ENCODE results near the gene ASIC3.

ASIC3 gene

GRCh38 chr7:151005566-151005965 is 42.8 kb upstream of the ASIC3 start:
- no peak for DNase-seq (ENCODE audit: extremely low spot score)
- ChIA-PET CTCF (interaction anchor here (1.5 to 8.4 kb wide), 2 partner anchors 14 to 20 kb away, joined by 6 to 84 read pairs; no protein-coding TSS in a partner anchor), POLR2A (no interaction called here)
- TF ChIP-seq CTCF (IDR thresholded peaks at IDR 0.05; ENCODE audit: control extremely low read depth, extremely low read depth, low read depth, missing control alignments): no peak

GRCh38 chr7:151006590-151007300 is 41.6 kb upstream of the ASIC3 start:
- no peak for TF ChIP-seq CTCF (IDR thresholded peaks at IDR 0.05; ENCODE audit: control extremely low read depth, extremely low read depth, low read depth, missing control alignments)
- ChIA-PET POLR2A (no interaction called here), CTCF (interaction anchor here (1.4 to 8.4 kb wide), 6 partner anchors 12 to 44 kb away, joined by 3 to 84 read pairs (median 20); no protein-coding TSS in a partner anchor)
- no peak for DNase-seq (ENCODE audit: extremely low spot score)

GRCh38 chr7:151007469-151007898 is 40.8 kb upstream of the ASIC3 start:
- no peak for DNase-seq (ENCODE audit: extremely low spot score)
- CTCF ChIA-PET: interaction anchor here (1.0 to 8.4 kb wide), 11 partner anchors 12 to 126 kb away, joined by 3 to 84 read pairs (median 9); partner anchors contain the start of genes ABCB8 and NOS3
- TF ChIP-seq CTCF (IDR thresholded peaks at IDR 0.05; ENCODE audit: control extremely low read depth, extremely low read depth, low read depth, missing control alignments): no peak
- POLR2A ChIA-PET: no interaction called here

GRCh38 chr7:151008143-151008510 is 40.2 kb upstream of the ASIC3 start:
- DNase-seq (ENCODE audit: extremely low spot score): no peak
- CTCF ChIA-PET: interaction anchor here (0.7 to 8.4 kb wide), 15 partner anchors 12 to 653 kb away, joined by 3 to 84 read pairs (median 5); partner anchors contain the start of genes ABCB8 and NOS3
- POLR2A ChIA-PET: no interaction called here
- no peak for TF ChIP-seq CTCF (IDR thresholded peaks at IDR 0.05; ENCODE audit: control extremely low read depth, extremely low read depth, low read depth, missing control alignments)

- POLR2A ChIA-PET: no interaction called here
- peak; percentile 83 for DNase-seq (ENCODE audit: extremely low spot score)
- CTCF ChIA-PET: interaction anchor here (0.6 to 8.4 kb wide), 18 partner anchors 11 to 653 kb away, joined by 3 to 84 read pairs (median 4); partner anchors contain the start of genes ABCB8 and NOS3
- TF ChIP-seq CTCF (IDR thresholded peaks at IDR 0.05; ENCODE audit: control extremely low read depth, extremely low read depth, low read depth, missing control alignments): peak; percentile 83
These were observed 39.6 kb upstream of the ASIC3 start for GRCh38 chr7:151008511-151009323.

GRCh38 chr7:151009327-151010036 is 38.8 kb upstream of the ASIC3 start:
- POLR2A ChIA-PET: no interaction called here
- no peak for TF ChIP-seq CTCF (IDR thresholded peaks at IDR 0.05; ENCODE audit: control extremely low read depth, extremely low read depth, low read depth, missing control alignments)
- no peak for DNase-seq (ENCODE audit: extremely low spot score)
- CTCF ChIA-PET: interaction anchor here (0.6 to 8.4 kb wide), 15 partner anchors 10 to 654 kb away, joined by 3 to 84 read pairs (median 5); partner anchors contain the start of gene ABCB8

All from GM10248 (cell line).